ENCODE measurements around the gene SPNS3.

SPNS3 gene

DNA sequence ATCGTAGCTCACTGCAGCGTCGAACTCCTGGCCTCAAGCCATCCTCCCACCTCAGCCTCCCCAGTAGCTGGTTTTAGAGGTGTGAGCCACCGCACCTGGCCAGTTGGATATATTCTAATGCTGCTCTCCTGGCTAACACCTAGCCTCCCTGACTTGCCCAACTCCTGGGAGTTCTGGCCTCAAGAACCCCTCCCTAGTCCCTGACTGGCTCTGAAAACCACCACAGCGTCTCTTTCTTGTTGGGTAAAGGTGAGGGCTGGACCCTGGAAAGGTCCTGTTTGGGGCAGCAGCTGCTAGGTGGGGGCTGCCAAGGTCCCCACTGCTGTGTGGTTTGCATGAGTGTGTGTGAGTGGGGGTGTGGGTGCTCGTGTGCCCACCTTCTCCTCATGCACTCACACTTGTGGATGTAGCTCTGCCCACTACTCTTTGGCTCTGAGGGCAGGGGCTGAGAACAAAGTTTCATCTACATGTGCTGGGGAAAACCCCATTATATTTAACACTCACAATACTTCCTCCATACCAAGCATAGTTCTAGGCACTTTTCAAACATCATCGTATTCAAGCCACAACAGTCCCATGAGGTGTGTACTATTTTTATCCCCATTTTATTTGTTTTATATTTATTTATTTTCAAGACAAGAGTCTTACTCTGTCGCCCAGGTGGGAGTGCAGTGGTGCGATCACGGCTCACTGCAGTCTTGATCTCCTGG lies 7.1 kb upstream of the SPNS3 start:
- FAIRE-seq (no peak), DNase-seq (ENCODE audit: insufficient read length, low spot score) (no peak)

DNA sequence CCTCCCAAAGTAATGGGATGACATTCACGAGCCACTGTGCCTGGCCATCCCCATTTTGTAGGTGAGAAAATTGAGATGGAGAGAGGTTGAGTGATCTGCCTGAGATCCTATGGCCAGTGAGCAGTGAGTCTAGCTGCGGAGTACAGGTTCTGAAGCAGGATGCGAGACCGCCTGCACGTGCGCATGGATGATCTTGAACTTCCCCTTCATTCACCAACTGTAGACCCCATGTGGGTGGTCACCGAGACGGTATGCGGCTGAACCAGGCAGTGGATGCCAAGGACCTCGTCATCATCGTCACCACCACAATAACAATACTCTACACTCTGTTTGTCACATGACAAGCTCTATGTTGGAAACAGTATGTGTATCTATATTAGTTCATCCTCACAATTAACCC lies 6.2 kb upstream of the SPNS3 start:
- FAIRE-seq (no peak), DNase-seq (ENCODE audit: insufficient read length, low spot score) (no peak)

DNA sequence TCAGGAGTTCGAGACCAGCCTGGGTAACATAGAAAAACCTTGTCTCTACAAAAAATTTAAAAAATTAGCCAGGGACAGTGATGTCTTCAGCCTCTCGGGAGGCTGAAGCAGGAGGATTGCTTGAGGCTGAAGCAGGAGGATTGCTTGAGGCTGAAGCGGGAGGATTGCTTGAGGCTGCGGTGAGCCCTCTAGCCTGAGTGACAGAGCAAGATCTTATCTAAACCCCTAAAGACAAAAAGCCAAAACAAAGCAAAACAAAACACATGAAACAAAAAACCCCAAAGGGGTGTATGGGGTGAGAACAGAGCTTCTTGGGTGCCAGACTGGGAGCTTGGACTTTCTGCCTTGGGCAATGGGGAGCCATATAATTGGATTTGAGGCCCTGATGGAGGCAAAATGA lies 2.6 kb downstream of the SPNS3 start:
- DNase-seq (ENCODE audit: insufficient read length, low spot score) (no peak), FAIRE-seq (no peak)

DNA sequence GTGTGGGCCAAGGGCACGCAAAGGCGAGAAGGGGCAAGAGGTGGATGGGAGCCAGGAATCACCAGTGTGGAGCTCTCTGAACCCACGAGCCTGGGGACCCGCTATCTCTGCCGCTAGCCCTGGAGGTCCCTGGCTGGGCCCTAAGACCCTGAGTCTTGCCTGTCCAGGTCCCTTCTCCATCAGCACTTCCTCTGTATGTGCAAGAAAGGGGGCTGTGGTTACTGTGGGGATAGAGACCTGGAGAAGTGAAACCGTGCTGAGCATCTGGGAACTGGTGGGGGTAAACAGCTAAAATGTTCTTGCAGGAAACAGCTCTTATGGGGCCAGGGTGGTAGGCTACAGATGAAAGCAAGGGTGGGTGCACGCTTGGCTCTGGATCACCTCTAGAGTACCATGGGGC lies 3.1 kb downstream of the SPNS3 start:
- FAIRE-seq (no peak), DNase-seq (ENCODE audit: insufficient read length, low spot score) (no peak)

DNA sequence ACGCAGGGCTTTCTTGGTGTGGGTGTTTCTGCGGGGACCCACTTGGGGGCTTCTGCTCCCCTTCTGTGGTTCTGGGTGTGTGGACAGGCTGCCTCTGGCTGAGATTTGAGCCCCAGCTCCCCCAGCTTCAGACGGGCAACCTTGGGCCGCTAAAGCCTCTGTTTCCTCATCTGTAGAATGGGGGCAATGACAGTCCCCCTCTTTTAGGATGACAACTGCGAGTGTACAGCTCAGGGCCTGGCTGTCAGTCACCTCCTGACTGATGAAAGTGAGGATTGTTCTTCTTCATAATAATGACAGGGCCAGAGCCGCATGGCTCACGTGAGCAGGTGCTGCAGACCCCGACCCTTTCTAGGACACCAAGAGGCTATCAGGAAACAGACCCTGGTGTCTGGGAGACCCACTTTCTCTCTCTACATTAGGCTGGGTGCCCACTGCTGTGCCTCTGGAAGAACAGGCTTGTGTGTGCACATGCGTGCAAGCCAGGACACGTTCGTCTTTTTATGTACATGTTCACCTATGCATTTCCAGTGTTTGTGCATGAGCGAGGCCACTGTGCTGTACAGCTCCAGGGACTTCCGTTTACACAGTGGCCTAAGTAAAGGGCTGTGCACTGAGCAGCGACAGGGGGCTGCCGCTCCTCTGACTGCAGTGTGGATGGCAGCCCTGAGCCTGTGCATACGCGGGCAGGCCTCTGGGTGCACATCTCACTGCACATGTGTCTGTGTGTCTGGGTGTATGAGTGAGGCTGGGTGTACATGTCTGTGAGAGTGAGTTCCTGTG lies 4.6 kb downstream of the SPNS3 start:
- FAIRE-seq (no peak), DNase-seq (ENCODE audit: insufficient read length, low spot score) (no peak)

DNA sequence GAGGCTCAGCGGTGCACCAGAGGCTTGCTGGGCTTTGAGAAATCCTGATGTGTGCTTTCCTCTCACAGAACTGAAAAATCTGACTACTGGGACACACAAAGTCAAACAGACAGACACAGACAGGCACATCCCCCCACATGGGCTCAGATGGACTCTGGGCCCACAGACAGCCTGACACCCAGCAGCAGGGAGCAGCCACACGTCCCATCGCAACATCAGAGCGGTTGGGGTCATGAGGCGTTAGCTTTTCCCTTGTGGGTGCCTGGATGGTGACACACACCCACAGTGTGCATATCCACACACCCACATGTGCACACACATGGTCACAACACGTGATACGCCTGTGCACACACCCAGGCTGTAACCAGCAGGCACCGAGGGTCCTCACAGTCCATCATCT lies 6.3 kb downstream of the SPNS3 start:
- no peak for DNase-seq (ENCODE audit: insufficient read length, low spot score)
- FAIRE-seq, result no peak

DNA sequence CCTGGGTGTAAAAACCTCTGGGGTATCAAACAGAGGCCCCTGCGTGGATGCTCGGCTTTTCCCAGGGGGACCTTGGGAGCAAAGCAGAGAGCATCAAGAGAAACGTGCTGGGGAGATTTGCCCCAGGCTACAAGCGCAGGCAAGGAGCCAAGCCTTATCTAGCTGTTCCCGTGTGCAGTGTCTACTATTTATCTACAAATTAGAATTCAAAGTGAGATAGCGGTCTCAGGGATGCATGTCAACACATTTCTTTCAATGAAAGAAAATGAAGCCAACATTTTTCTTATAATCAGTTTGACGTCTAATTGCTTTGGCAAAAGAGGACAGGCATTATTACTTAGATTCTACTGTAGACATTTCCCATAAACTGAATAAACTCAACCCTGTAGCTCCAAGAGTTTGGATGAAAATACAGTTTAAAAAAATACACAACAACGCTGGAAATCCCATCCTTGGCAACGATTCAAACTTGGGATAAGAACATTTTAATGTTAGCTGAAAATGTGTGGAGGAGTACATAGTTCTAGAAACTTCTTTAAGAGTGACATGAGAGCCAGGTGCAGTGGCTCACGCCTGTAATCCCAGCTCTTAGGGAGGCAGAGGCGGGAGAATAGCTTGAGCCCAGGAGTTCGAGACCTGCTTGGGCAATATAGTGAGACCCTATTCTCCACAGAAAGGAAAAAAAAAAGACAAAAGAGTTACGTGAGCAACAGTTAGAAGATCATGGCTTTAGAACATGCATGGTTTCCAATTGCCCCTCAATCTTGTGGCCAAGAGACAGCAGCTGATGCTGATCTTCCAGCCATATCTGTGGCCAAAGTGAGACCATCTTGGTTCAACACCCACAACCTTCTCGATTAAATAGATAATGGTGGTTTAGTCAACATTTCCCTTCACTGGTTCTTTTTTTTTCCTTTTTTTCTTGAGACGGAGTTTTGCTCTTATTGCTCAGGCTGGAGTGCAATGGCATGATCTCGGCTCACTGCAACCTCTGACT lies 7.2 kb downstream of the SPNS3 start:
- no peak for FAIRE-seq

DNA sequence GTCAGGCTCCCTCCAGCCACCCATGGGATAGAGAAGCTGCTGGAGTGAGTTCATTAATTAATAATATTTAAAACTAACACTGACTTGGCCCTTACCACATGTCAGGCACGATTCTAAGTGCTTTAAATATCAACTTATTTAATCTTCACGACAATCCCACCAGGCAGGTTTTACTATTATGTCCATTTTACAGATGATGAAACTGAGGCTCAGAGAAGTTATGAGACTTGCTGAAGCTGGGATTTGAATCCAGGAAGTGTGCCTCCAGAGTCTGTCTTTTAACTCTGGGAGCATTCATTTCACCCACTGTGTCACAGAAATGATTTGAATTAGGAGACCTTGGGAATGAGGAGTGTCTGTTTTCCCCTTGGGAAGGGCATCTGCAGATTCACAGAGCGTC lies 8.8 kb downstream of the SPNS3 start:
- DNase-seq (ENCODE audit: insufficient read length, low spot score) (no peak), FAIRE-seq (no peak)

More for the DNA sequence above, 7.2 kb downstream of the SPNS3 start:
- no peak for DNase-seq (ENCODE audit: insufficient read length, low spot score)

DNA sequence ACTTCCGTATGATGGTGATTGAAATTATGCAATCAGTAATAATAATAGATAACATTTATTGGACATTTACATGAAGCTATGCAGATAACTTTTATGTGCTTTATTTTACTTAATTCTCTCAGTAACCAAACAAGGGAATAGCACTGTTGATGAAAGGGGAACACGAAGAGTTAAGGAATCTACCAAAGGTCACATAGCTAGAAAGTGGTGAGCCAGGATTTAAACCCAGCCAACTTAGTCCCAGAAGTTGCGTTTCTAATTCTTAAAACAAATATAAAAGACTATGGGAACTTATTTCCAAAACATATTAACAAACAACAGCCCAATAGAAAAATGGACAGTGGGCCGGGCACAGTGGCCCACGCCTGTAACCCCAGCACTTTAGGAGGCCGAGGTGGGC lies 9.7 kb downstream of the SPNS3 start:
- no peak for DNase-seq (ENCODE audit: insufficient read length, low spot score)
- FAIRE-seq, result no peak

DNA sequence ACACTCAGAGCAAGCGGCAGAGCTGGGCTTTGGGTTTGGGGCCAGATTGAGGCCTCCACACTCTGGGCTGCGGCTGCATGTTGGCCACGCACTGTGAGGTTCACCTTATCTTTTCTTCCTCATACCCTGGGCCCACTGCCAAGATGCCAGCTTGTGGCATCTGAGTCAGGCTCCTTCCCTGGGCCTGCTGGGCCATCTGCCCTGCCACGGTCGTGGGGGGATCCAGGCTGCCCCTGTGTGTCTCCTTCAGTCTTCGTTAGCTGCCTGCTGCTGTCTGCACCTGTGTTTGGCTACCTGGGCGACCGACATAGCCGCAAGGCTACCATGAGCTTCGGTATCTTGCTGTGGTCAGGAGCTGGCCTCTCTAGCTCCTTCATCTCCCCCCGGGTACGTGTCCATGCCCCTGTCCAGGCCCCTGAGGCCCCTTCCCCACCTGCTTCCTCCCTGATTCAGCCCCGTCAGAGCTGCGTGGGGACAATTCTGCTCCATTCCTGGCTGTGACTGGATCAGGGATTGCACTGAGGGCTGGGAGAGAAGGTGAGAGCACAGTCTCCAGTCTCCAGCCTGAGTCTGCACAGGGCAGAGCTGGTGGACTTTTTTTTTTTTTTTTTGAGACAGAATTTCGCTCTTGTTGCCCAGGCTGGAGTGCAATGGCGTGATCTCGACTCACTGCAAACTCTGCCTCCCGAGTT lies 11.2 kb downstream of the SPNS3 start:
- FAIRE-seq (no peak), DNase-seq (ENCODE audit: insufficient read length, low spot score) (no peak)

DNA sequence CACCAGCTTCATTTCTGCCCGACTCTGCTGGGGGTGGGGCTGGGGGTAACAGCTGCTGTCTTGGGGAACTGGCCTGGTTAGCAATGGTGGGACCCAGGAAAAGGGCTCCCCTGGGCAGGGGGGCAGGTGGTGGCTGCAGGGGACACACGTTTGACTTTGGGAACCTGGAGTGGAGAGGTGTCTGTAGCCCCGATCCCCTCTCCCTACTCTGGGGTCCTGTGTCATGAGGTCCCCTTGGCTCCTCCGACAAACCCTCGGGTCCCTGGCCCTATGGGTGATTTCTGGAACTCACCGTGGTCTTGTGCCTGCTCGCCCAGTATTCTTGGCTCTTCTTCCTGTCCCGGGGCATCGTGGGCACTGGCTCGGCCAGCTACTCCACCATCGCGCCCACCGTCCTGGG lies 12.0 kb downstream of the SPNS3 start:
- FAIRE-seq, result no peak

DNA sequence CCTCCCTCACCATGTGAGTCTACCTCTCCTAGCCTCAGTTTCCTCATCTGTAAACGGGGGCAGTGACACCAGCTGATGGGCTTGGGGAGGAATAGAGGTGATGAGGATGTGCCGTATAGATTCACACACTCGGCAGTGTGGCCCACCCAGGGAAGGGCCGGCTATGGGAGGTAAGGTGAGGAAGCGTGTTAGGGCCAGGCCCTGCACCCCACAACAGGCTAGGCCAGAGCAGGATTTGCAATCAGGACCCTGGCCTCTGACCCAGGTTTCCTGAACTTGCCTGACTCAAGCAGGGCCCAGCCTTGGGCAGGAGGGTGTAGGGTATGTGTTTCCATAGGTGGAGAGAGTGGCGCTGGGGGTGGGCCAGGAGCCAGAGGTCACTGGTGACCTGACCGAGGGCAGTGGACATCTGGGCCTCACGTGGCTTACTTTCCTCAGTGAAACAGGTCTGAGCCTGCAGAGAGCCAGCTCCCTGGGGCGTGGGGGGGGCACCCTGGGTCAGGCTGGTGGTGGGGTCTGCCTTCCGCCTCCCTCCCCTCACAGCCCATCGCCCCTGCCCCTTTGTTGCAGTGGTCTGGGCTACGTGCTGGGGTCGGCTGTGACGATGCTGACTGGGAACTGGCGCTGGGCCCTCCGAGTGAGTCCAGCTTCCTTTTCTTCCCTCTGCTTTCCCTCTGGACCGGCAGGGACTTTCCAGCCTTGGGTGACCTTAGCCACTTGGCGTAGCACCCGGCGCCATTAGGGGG lies 12.8 kb downstream of the SPNS3 start:
- FAIRE-seq (no peak), DNase-seq (ENCODE audit: insufficient read length, low spot score) (no peak)

More for the DNA sequence above, 12.0 kb downstream of the SPNS3 start:
- DNase-seq (ENCODE audit: insufficient read length, low spot score), result no peak

DNA sequence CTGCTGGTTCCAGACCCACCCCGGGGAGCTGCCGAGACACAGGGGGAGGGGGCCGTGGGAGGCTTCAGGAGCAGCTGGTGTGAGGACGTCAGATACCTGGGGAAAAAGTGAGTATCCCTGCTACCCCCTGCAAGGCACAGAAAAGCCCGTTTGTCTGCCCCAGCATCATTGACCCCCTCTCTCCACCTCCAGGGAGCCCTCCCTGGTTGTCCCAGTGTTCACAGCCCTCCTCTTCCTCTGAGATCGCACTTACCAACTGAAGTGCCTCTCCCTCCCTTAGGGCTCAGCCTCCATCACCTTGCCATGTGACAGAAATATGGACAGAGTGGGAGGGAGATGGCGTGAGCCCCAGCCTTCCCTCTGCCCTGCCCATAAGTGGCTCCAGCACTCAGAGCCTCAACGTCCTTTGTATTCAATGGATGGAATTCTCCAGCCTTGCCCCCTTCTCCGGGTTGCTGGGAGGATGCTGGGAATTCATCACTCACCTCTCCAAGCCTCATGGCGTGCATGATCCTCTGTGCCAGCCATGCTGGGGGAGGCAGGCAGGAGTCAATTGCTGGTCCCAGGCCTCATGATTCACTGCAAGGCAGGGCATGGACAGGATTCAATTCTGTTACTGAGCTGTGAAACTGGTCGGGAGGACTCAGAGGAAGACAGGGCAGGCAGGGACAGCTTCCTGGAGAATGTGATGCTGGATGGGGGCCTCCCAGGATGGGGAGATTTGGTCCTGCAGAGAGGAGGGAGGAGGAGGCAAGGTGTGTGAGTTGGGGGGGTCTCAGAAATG lies 14.6 kb downstream of the SPNS3 start:
- no peak for DNase-seq (ENCODE audit: insufficient read length, low spot score)
- FAIRE-seq, result no peak

DNA sequence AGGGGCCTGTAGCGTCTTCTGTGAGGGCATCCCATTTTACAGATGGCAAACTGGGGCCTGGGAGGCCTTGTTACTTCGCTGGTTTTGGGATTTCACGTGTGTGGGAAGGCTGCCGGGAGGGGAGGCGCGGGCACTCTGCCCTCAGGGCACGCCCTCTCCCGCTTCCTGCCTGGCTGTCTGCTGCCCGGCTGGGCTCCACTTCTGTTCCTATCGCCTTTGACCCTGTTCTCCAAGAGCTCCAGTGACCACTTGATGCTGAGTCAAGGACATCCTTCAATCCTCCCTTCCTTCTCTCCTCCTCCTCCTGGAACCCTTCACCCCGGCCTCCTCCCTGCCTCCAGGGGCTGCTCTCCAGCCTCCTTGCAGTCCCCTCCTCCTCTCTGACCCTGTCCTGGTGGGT lies 16.0 kb downstream of the SPNS3 start:
- DNase-seq (ENCODE audit: insufficient read length, low spot score), result no peak
- no peak for FAIRE-seq

DNA sequence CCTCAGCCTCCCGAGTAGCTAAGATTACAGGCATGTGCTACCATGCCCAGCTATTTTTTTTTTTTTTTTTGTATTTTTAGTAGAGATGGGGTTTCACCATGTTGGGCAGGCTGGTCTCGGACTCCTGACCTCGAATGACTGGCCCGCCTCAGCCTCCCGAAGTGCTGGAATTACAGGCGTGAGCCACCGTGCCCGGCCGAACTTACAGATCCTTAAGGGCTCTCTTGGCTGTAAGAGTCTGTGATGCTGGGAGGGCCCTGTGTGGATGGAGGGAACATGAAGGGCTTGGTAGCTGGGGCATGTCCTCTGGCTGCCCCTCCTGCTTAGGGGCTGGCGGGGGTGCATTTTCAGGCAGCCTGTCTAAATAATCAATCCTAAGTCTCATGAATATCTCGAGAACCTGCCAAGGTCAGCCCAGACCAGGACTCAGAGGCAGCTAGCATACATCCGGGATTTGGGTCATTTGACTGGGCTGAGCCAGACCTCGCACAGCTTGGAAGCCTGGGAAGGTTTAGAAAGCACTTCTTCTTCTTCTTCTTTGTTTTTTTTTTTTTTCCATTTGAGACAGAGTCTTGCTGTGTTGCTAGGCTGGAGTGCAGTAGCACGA lies 17.1 kb downstream of the SPNS3 start:
- FAIRE-seq, result no peak
- no peak for DNase-seq (ENCODE audit: insufficient read length, low spot score)

DNA sequence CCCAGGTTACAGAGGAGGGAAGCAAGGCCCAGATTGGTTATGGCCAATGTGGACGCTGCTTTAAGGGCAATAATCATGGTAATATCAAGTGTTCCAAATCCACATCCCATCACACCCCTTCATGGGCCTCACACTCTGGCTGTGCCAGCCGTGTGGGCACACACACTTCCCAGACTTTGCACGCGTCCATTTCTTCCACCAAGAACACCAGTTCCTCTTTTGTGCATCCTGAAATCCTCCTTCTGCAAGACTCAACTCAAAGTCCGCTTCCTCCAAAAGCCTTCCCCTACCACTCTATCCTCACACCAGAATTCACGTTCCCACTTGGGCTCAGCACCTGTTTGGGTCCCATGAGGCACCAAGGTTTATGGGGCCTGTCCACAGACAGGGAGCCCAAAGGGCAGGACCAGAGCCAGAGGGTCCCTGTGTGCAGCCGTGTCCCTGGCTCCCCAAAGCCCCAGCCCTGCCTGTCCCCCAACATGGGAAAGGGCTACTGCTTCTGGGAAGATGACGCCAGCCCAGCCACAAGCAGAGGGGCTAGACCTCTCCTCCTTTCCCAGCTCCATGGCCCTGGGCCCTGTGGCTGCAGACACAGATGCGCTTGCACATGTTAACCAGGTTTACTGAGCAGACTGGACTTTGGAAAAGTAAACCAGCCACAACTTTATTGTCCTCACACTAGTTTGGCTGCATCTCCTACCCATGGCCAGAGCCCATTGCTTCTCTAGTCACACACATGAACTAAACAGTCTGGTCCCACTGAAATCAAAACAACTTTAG lies 20.3 kb downstream of the SPNS3 start:
- DNase-seq (ENCODE audit: insufficient read length, low spot score), result no peak
- FAIRE-seq, result no peak

DNA sequence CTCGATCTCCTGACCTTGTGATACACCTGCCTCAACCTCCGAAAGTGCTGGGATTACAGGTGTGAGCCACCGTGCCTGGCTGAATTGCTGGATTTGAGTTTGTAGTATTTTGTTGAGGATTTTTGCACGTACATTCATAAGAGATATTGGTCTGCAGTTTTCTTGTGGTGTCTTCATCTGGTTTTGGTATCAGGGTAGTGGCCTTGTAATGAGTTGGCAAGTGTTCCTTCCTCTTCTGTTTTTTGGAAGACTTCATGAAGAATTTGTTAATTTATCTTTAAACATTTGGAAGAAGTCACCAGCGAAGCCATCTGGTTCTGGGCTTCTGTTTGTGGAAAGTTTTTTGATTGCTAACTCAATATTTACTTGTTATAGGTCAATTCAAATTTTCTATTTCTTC lies 26.9 kb downstream of the SPNS3 start:
- FAIRE-seq (no peak), DNase-seq (ENCODE audit: insufficient read length, low spot score) (no peak)
